ENCODE results near the gene UBXN2A. TPM values are rescaled to one million over a fixed set of nuclear protein-coding genes. Genes with fewer than 3 reads are reported as not detected.

Gene UBXN2A
- total and polyA plus RNA-seq, 4 donors: 2.7 to 6.3 (median 4.9) TPM

DNA sequence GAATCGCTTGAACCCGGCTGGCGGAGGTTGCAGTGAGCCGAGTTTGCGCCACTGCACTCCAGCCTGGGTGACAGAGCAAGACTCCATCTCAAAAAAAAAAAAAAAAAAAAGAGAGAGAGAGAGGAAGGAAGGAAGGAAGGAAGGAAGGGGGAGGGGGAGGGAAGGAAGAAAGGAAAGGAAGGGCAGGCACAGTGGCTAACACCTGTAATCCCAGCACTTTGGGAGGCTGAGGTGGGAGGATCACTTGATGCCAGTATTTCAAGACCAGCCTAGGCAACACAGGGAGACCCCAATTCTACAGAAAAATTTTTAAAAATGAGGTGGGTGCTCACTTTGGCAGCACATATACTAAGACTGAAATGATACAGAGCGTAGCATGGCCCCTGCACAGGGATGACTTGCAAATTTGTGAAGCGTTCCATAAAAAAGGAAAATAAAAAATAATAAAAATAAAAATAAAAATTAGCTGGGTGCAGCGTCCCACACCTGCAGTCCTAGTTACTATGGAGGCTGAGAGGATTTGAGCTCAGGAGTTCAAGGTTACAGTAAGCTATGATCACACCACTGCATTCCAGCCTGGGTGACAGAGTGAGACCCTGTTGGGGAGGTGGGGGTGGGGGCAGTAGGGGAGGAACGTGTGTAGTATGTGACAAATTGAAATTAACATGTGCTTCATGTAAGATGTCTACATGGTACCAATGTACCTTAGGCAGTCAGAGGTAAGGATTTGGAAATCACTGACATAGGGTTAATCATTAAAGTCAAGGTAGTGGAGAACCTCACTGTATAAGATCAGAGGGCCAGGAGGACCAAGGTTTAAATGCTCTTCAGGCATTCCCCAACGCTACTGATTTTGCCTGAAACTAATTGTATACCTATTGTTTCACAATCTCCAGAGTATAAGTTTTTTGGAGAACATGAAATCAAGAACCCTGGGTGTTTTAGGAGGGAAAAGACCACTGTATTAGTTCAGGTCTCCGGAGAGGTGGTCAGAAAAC lies 105.5 kb downstream of the UBXN2A start:
- no peaks in the 10 kb centered on the region for H3K27me3 ChIP-seq (ENCODE audit: control insufficient read depth in 4 of 4, insufficient read depth in 4 of 4, low read length in 3 of 4)
- H3K4me3 ChIP-seq (ENCODE audit: low read depth in 1 of 3, low read length in 3 of 3): peak overlapping the region in 1 of 3 donors; percentile 80
- WGBS: 73% methylated on average over 11 of the region's 11 CpGs
- no peak for DNase-seq (ENCODE audit: low spot score)
- H3K27ac ChIP-seq (ENCODE audit: low read depth in 1 of 2, low read length in 2 of 2): no peak overlapping the region
- peak overlapping the region in 1 of 2 donors; percentile 30 for H3K9ac ChIP-seq (ENCODE audit: low read depth in 1 of 2, low read length in 2 of 2)
- H3K9me3 ChIP-seq (ENCODE audit: control insufficient read depth in 4 of 4, low read length in 3 of 4): no peaks in the 10 kb centered on the region
- TF ChIP-seq JUND (IDR thresholded peaks at IDR 0.05) (no peak), SP1 (IDR thresholded peaks at IDR 0.05) (peak; percentile 10), YY1 (IDR thresholded peaks at IDR 0.05) (no peak), HNF4A (conservative IDR thresholded peaks at IDR 0.05) (peak; percentile 25 to 28)
- no peaks in the 10 kb centered on the region for H3K36me3 ChIP-seq (ENCODE audit: control insufficient read depth in 4 of 4, insufficient read depth in 3 of 4, low read depth in 1 of 4, low read length in 3 of 4)
- H3K4me1 ChIP-seq (ENCODE audit: control insufficient read depth in 4 of 4, insufficient read depth in 4 of 4, low read length in 3 of 4): peaks cover 3 to 28% (median 16%) of the 10 kb centered on the region in 4 donors

DNA sequence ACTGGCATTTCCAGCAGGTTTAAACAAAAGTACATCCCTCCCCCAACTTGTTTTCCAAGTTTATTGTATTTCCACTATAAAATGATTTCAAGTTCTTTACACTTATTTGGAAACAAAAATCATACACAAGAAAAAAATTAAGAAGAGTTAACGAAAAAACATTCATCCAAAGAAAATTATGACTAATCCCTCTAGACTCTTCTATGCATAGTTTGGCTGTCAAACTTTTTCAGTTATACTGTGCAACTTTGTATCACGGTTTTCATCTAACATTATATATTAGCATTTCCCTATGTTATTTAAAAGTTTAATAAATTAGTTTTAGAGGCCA lies 106.3 kb downstream of the UBXN2A start:
- H3K27me3 ChIP-seq (ENCODE audit: control insufficient read depth in 4 of 4, insufficient read depth in 4 of 4, low read length in 3 of 4): no peaks in the 10 kb centered on the region
- peaks cover 3 to 28% (median 18%) of the 10 kb centered on the region in 4 donors for H3K4me1 ChIP-seq (ENCODE audit: control insufficient read depth in 4 of 4, insufficient read depth in 4 of 4, low read length in 3 of 4)
- WGBS: 3% methylated on average over 2 of the region's 2 CpGs
- no peaks in the 10 kb centered on the region for H3K36me3 ChIP-seq (ENCODE audit: control insufficient read depth in 4 of 4, insufficient read depth in 3 of 4, low read depth in 1 of 4, low read length in 3 of 4)
- peak overlapping the region in 1 of 2 donors; percentile 47 for H3K9ac ChIP-seq (ENCODE audit: low read depth in 1 of 2, low read length in 2 of 2)
- TF ChIP-seq, protein P1, sequence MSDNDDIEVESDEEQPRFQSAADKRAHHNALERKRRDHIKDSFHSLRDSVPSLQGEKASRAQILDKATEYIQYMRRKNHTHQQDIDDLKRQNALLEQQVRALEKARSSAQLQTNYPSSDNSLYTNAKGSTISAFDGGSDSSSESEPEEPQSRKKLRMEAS (IDR thresholded peaks at IDR 0.05): no peak
- no peak for TF ChIP-seq HNF4A (conservative IDR thresholded peaks at IDR 0.05)
- no peak for TF ChIP-seq FOXA2 (IDR thresholded peaks at IDR 0.05)
- TF ChIP-seq, protein P2, sequence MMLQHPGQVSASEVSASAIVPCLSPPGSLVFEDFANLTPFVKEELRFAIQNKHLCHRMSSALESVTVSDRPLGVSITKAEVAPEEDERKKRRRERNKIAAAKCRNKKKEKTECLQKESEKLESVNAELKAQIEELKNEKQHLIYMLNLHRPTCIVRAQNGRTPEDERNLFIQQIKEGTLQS (IDR thresholded peaks at IDR 0.05): no peak
- no peak for TF ChIP-seq NR2F2 (IDR thresholded peaks at IDR 0.05)
- no peak for TF ChIP-seq RAD21 (IDR thresholded peaks at IDR 0.05)
- no peak for TF ChIP-seq HNF4G (IDR thresholded peaks at IDR 0.05)
- TF ChIP-seq JUND (IDR thresholded peaks at IDR 0.05): no peak
- TF ChIP-seq, protein P3, sequence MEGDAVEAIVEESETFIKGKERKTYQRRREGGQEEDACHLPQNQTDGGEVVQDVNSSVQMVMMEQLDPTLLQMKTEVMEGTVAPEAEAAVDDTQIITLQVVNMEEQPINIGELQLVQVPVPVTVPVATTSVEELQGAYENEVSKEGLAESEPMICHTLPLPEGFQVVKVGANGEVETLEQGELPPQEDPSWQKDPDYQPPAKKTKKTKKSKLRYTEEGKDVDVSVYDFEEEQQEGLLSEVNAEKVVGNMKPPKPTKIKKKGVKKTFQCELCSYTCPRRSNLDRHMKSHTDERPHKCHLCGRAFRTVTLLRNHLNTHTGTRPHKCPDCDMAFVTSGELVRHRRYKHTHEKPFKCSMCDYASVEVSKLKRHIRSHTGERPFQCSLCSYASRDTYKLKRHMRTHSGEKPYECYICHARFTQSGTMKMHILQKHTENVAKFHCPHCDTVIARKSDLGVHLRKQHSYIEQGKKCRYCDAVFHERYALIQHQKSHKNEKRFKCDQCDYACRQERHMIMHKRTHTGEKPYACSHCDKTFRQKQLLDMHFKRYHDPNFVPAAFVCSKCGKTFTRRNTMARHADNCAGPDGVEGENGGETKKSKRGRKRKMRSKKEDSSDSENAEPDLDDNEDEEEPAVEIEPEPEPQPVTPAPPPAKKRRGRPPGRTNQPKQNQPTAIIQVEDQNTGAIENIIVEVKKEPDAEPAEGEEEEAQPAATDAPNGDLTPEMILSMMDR (IDR thresholded peaks at IDR 0.05; ENCODE audit: low read depth, low read length, missing input control): no peak
- TF ChIP-seq RXRA (IDR thresholded peaks at IDR 0.05): no peak
- no peak for TF ChIP-seq FOXA1 (IDR thresholded peaks at IDR 0.05)
- no peak for TF ChIP-seq EGR1 (IDR thresholded peaks at IDR 0.05; ENCODE audit: low read depth in 2 of 2)
- no peak for TF ChIP-seq TAF1 (conservative IDR thresholded peaks at IDR 0.05)
- TF ChIP-seq SP1 (IDR thresholded peaks at IDR 0.05): no peak
- TF ChIP-seq GABPA (IDR thresholded peaks at IDR 0.05 in 1 of 2, conservative IDR thresholded peaks at IDR 0.05 in 1 of 2): no peak
- no peak for TF ChIP-seq YY1 (IDR thresholded peaks at IDR 0.05)
- TF ChIP-seq, protein P4, sequence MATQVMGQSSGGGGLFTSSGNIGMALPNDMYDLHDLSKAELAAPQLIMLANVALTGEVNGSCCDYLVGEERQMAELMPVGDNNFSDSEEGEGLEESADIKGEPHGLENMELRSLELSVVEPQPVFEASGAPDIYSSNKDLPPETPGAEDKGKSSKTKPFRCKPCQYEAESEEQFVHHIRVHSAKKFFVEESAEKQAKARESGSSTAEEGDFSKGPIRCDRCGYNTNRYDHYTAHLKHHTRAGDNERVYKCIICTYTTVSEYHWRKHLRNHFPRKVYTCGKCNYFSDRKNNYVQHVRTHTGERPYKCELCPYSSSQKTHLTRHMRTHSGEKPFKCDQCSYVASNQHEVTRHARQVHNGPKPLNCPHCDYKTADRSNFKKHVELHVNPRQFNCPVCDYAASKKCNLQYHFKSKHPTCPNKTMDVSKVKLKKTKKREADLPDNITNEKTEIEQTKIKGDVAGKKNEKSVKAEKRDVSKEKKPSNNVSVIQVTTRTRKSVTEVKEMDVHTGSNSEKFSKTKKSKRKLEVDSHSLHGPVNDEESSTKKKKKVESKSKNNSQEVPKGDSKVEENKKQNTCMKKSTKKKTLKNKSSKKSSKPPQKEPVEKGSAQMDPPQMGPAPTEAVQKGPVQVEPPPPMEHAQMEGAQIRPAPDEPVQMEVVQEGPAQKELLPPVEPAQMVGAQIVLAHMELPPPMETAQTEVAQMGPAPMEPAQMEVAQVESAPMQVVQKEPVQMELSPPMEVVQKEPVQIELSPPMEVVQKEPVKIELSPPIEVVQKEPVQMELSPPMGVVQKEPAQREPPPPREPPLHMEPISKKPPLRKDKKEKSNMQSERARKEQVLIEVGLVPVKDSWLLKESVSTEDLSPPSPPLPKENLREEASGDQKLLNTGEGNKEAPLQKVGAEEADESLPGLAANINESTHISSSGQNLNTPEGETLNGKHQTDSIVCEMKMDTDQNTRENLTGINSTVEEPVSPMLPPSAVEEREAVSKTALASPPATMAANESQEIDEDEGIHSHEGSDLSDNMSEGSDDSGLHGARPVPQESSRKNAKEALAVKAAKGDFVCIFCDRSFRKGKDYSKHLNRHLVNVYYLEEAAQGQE (IDR thresholded peaks at IDR 0.05): no peak
- TF ChIP-seq, protein P5, sequence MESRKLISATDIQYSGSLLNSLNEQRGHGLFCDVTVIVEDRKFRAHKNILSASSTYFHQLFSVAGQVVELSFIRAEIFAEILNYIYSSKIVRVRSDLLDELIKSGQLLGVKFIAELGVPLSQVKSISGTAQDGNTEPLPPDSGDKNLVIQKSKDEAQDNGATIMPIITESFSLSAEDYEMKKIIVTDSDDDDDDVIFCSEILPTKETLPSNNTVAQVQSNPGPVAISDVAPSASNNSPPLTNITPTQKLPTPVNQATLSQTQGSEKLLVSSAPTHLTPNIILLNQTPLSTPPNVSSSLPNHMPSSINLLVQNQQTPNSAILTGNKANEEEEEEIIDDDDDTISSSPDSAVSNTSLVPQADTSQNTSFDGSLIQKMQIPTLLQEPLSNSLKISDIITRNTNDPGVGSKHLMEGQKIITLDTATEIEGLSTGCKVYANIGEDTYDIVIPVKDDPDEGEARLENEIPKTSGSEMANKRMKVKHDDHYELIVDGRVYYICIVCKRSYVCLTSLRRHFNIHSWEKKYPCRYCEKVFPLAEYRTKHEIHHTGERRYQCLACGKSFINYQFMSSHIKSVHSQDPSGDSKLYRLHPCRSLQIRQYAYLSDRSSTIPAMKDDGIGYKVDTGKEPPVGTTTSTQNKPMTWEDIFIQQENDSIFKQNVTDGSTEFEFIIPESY (IDR thresholded peaks at IDR 0.05): no peak
- DNase-seq (ENCODE audit: low spot score): no peak
- H3K4me3 ChIP-seq (ENCODE audit: low read depth in 1 of 3, low read length in 3 of 3): peak overlapping the region; percentile 76 to 89 (median 80)
- no peak overlapping the region for H3K27ac ChIP-seq (ENCODE audit: low read depth in 1 of 2, low read length in 2 of 2)
- H3K9me3 ChIP-seq (ENCODE audit: control insufficient read depth in 4 of 4, low read length in 3 of 4): no peaks in the 10 kb centered on the region

Data from liver (tissue), 9 donors.